Lower leg skin (tissue), 4 donors: ENCODE results near the gene CAB39. TPM values are rescaled to one million over a fixed set of nuclear protein-coding genes. Genes with fewer than 3 reads are reported as not detected.
A peak's percentile ranks its signal among the peaks of the same experiment; 100 is the strongest.

ENCODE experiments used
- DNase-seq, 2 donors: peaks; one replicate each; pipeline ENCODE4 v3.0.0-alpha.2; 2019; ENCODE audit warnings: low spot score in 2 of 2
- H3K4me3 ChIP-seq: fragments of 200-600 bp; sonication (generic); 2 replicates; pipeline ENCODE4 v1.5.1; 2017; ENCODE audit warnings: mild to moderate bottlenecking, low read depth; ENCODE audit not compliant: poor library complexity, severe bottlenecking
- CTCF ChIP-seq, 3 donors: fragments of 450-650 bp; IDR thresholded peaks; one replicate each; pipeline ENCODE4 v1.5.1; 2016; ENCODE audit warnings: antibody characterized with exemption in 3 of 3, mild to moderate bottlenecking in 3 of 3, moderate library complexity in 2 of 3
- POLR2A ChIP-seq, 2 donors: fragments of 450-650 bp; IDR thresholded peaks; one replicate each; pipeline ENCODE4 v1.6.1; 2016 to 2017; ENCODE audit warnings: antibody characterized with exemption in 2 of 2, mild to moderate bottlenecking in 1 of 2, moderate library complexity in 1 of 2
- WGBS, 2 donors: methylation state at CpG; one replicate each; pipeline ENCODE4 v1.1.5; 2018; 5-methylcytosine and 5-hydroxymethylcytosine counted together
- intact Hi-C: fragments of 100-400 bp; cut with DNase I; formaldehyde crosslinking; loops from one replicate; pipeline ENCODE4 v1.15.0; 2023; ENCODE audit warnings: low total_unique reads
- total RNA-seq, 4 donors: library from RNA; depleted of rRNA; stranded (reverse); fragments of >200 nt; gene quantifications; one replicate each; pipeline ENCODE4 v1.1.0, GENCODE V29; 2016

Gene CAB39
- total RNA-seq, 4 donors from 2014 or later = 65.5 to 74.7 (median 70.4) TPM

DNA sequence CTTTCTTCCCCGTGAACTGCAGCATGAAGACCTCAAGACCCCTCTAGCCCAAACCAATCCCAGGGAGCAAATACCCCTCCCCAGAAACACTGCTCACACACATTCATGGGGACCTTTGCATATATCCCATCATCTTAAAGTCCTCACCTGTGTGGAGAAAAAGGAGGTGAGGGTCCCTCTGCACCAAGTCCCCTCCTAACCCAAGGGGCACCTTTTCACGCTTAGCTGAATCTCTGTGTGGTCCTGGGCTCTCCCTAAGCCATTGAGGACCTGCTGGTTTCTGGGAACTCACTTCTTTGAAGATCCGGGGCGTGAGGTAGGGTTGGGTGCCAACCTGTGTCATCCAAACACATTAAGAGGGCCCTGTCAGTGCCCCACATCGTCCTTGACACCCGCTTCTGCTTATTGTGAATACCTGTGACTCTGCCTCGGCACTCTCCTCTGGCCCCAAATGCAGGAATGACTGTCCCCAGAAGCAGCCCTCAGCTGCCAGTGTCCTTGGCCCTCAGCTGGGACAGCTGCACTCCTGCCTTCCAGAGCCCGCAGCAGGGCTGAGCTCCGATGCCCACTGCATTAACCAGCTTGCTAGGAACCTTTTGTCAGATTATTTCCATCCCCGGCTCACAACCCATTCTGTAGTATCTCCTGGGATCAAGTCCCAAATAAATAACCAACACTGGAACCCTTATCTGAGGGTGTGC lies 110.8 kb downstream of the CAB39 start:
- intact Hi-C loops = no loop called here
- 60 to 65% methylated on average over 10 of the region's 10 CpGs for WGBS, 2 donors
- no peak for DNase-seq

DNA sequence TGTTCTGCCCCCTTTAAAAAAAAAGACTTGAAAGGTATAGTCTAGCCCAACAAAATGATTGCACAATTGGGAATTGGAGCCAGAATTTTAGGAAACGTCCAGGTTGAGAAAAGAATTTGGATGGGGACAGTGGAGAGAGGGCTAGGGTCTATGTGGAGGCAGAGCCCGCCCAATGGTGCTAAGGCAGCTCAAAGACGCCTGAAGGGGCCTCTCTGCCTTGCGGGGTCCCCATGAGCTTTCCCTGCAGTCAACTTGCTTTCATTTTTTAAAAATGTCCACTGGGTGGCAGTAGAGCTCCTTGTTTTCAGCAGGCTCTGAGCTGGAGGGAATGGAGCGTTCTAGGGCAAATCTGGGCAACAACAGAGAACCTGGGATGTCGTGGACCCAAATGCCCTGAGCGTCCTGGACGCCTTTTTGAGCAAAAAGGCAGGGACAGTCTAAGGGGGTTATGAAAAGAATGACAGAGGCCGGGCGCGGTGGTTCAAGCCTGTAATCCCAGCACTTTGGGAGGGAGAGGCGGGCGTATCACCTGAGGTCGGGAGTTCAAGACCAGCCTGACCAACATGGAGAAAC lies 111.8 kb downstream of the CAB39 start:
- 22 to 24% methylated on average over 14 of the region's 14 CpGs for WGBS, 2 donors
- TF ChIP-seq POLR2A (IDR thresholded peaks at IDR 0.05) = no peak
- peak in 1 of 3 donors; percentile 31 for TF ChIP-seq CTCF (IDR thresholded peaks at IDR 0.05)
- no peak overlapping the region for H3K4me3 ChIP-seq
- intact Hi-C loops = no loop called here
- peak in 1 of 2 donors; percentile 35 for DNase-seq

More for the DNA sequence above, 110.8 kb downstream of the CAB39 start:
- TF ChIP-seq CTCF (IDR thresholded peaks at IDR 0.05) (no peak), POLR2A (IDR thresholded peaks at IDR 0.05) (no peak)
- no peak overlapping the region for H3K4me3 ChIP-seq

DNA sequence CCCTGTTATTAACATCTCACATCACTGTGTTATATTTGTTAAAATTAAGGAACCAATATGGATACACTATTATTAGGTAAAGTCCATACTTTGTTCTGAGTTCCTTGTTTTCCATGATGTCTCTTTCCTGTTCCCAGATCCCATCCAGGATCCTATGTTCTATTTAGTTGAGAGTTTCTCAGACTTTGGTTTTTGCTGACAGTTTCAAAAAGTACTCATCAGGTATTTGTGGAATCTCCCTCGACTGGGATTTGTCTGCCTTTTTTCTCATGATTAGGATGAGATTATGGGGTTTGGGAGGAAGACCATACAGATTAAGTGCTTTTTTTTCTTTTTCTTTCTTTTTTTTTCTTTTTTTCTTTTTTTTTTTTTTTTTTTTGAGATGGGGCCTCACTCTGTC lies 112.7 kb downstream of the CAB39 start:
- no peak for DNase-seq
- TF ChIP-seq CTCF (IDR thresholded peaks at IDR 0.05) (no peak), POLR2A (IDR thresholded peaks at IDR 0.05) (no peak)
- 38 to 42% methylated on average over 1 of the region's 1 CpG for WGBS, 2 donors
- no peak overlapping the region for H3K4me3 ChIP-seq
- intact Hi-C loops = loop anchor here (5.0 kb wide), 1 partner anchor 162 kb away; no protein-coding TSS in a partner anchor

DNA sequence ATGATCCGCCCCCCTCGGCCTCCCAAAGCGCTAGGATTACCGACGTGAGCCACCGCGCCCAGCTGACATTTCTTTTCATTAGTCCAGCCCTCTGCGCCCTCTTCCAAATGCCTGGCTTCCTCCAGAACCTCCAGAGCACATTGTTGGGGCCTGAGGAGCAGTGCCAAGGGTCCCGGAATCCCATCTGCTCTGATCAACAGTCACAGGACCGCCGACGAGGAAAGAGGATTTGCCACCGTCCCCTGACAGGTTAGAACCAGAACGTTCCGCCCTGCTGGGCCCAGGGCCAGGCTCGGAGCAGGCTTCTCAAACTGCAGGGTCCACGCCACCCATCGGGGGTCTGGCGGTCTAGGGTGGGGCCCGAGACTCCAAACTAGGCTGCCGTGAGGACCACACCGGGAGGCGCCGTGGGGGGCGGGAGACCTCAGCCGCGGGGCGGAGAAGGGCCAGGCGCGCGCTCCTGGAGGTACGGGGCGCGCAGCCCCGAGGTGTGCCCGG lies 115.2 kb downstream of the CAB39 start:
- TF ChIP-seq POLR2A (IDR thresholded peaks at IDR 0.05) (no peak), CTCF (IDR thresholded peaks at IDR 0.05) (no peak)
- intact Hi-C loops = loop anchor here (5.0 kb wide), 1 partner anchor 159 kb away; no protein-coding TSS in a partner anchor
- no peak overlapping the region for H3K4me3 ChIP-seq
- no peak for DNase-seq
- WGBS, 2 donors = 47 to 55% methylated on average over 17 to 27 of the region's 36 CpGs

- WGBS, 2 donors = 15 to 37% methylated on average over 20 to 32 of the region's 61 CpGs
- H3K4me3 ChIP-seq = no peak overlapping the region
- TF ChIP-seq CTCF (IDR thresholded peaks at IDR 0.05) (no peak), POLR2A (IDR thresholded peaks at IDR 0.05) (no peak)
- intact Hi-C loops = loop anchor here (5.0 kb wide), 1 partner anchor 159 kb away; no protein-coding TSS in a partner anchor
- DNase-seq = no peak
Observed at GRCh38 chr2:230828272-230828961, 115.8 kb downstream of the CAB39 start.
